ENCODE data around the gene CSKMT. TPM values are rescaled to one million over a fixed set of nuclear protein-coding genes. Genes with fewer than 3 reads are reported as not detected.

Gene CSKMT
- total and polyA plus RNA-seq, 5 donors from 2014 or later = 1.9 to 12.3 (median 3.1) TPM

DNA sequence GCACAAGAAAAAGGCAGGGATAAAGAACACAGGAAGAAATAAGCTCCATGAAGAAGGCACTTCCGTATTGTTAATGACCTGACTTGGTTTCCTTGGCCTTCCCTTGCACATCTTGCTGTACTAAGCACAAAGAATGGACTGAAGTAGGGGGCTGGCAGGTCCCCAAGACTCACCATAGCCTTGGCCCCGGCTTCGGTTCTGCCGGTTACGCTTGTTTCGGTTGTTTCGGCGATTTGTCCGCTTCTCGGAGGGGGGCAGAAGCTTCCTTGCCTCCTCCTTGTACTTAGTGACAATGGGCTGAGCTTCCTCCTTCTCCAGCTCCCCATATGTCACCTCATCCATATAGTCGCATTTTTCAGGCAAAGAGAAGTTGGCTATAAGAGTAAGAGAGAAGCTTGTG lies 51.7 kb downstream of the CSKMT start:
- no peak for ATAC-seq (ENCODE audit: low read depth in 2 of 2)
- Histone ChIP-seq H3K36me3 (ENCODE audit: control insufficient read depth, insufficient read depth, low read length) (peaks cover 91% of the 10 kb centered on the region), H3K4me1 (ENCODE audit: control insufficient read depth, insufficient read depth, low read length, poor library complexity, severe bottlenecking) (peaks cover 20% of the 10 kb centered on the region), H3K27ac (ENCODE audit: insufficient read depth, low read length, poor library complexity, severe bottlenecking) (no peak overlapping the region), H3K27me3 (ENCODE audit: control insufficient read depth, insufficient read depth, low read length) (no peaks in the 10 kb centered on the region), H3K4me3 (ENCODE audit: low read depth, low read length) (no peak overlapping the region), H3K9me3 (ENCODE audit: control insufficient read depth in 2 of 2, low read length in 2 of 2) (no peaks in the 10 kb centered on the region)
- peak overlapping the region in 2 of 3 donors; percentile 32 to 56 for H3K27ac Mint-ChIP-seq
- H3K9me3 Mint-ChIP-seq = peaks cover 0 to 1% (median 0%) of the 10 kb centered on the region in 7 donors
- H3K4me3 Mint-ChIP-seq = peak overlapping the region in 1 of 4 donors; percentile 6
- DNase-seq = no peak
- H3K4me1 Mint-ChIP-seq = peaks cover 21 to 74% (median 46%) of the 10 kb centered on the region in 4 donors
- H3K36me3 Mint-ChIP-seq = peaks cover 49% of the 10 kb centered on the region
- H3K27me3 Mint-ChIP-seq = no peaks in the 10 kb centered on the region

Other genes with a start within 250 kb of the CSKMT start
- not detected for gene SCGB1A1, start 246.3 kb upstream of the CSKMT start, total RNA-seq
- gene SCGB1A1, start 246.3 kb upstream of the CSKMT start, polyA plus RNA-seq = not detected
- gene AHNAK, start 118.5 kb upstream of the CSKMT start, total RNA-seq = 852 TPM
- gene AHNAK, start 118.5 kb upstream of the CSKMT start, polyA plus RNA-seq = 10 to 100 TPM; 22.3 to 59.3 (median 39.5) TPM
- 1,198 TPM for gene EEF1G, start 91.4 kb upstream of the CSKMT start, total RNA-seq
- gene EEF1G, start 91.4 kb upstream of the CSKMT start, polyA plus RNA-seq = 1,000 to 10,000 TPM in 3 of 4 donors, 100 to 1,000 TPM in 1; 775 to 1,680 (median 1,413) TPM
- gene TUT1, start 73.8 kb upstream of the CSKMT start, total RNA-seq = 22.0 TPM
- 10 to 100 TPM in 3 of 4 donors, 1 to 10 TPM in 1; 6.5 to 11.9 (median 10.9) TPM for gene TUT1, start 73.8 kb upstream of the CSKMT start, polyA plus RNA-seq
- 172 TPM for gene MTA2, start 63.4 kb upstream of the CSKMT start, total RNA-seq
- gene MTA2, start 63.4 kb upstream of the CSKMT start, polyA plus RNA-seq = 10 to 100 TPM; 30.3 to 38.6 (median 33.9) TPM
- 165 TPM for gene EML3, start 52.5 kb upstream of the CSKMT start, total RNA-seq
- 10 to 100 TPM; 16.1 to 23.2 (median 16.4) TPM for gene EML3, start 52.5 kb upstream of the CSKMT start, polyA plus RNA-seq
- gene ROM1, start 52.1 kb upstream of the CSKMT start, total RNA-seq = 1.9 TPM
- 1 to 10 TPM in 2 of 4 donors, under 1 TPM in 2; 0.41 to 1.3 (median 0.80) TPM for gene ROM1, start 52.1 kb upstream of the CSKMT start, polyA plus RNA-seq
- 57.5 TPM for gene B3GAT3, start 43.3 kb upstream of the CSKMT start, total RNA-seq
- 10 to 100 TPM; 34.3 to 43.1 (median 35.7) TPM for gene B3GAT3, start 43.3 kb upstream of the CSKMT start, polyA plus RNA-seq
- 169 TPM for gene GANAB, start 18.7 kb upstream of the CSKMT start, total RNA-seq
- gene GANAB, start 18.7 kb upstream of the CSKMT start, polyA plus RNA-seq = 100 to 1,000 TPM; 128 to 138 (median 135) TPM
- 11.7 TPM for gene INTS5, start 12.0 kb upstream of the CSKMT start, total RNA-seq
- 10 to 100 TPM; 33.2 to 49.9 (median 39.2) TPM for gene INTS5, start 12.0 kb upstream of the CSKMT start, polyA plus RNA-seq
- gene C11orf98, start 102 bp upstream of the CSKMT start, total RNA-seq = 30.5 TPM
- gene C11orf98, start 102 bp upstream of the CSKMT start, polyA plus RNA-seq = 100 to 1,000 TPM; 118 to 149 (median 137) TPM
- 3.5 TPM for gene UQCC3, start 6.4 kb downstream of the CSKMT start, total RNA-seq
- 10 to 100 TPM; 11.0 to 13.9 (median 12.2) TPM for gene UQCC3, start 6.4 kb downstream of the CSKMT start, polyA plus RNA-seq
- 9.9 TPM for gene LBHD1, start 7.0 kb downstream of the CSKMT start, total RNA-seq
- gene LBHD1, start 7.0 kb downstream of the CSKMT start, polyA plus RNA-seq = 1 to 10 TPM; 1.8 to 2.6 (median 2.2) TPM
- 204 TPM for gene UBXN1, start 13.8 kb downstream of the CSKMT start, total RNA-seq
- gene UBXN1, start 13.8 kb downstream of the CSKMT start, polyA plus RNA-seq = 100 to 1,000 TPM; 221 to 252 (median 236) TPM
- gene LRRN4CL, start 24.2 kb downstream of the CSKMT start, total RNA-seq = not detected
- not detected for gene LRRN4CL, start 24.2 kb downstream of the CSKMT start, polyA plus RNA-seq
- gene BSCL2, start 42.1 kb downstream of the CSKMT start, total RNA-seq = 23.9 TPM
- 10 to 100 TPM; 36.2 to 49.2 (median 42.9) TPM for gene BSCL2, start 42.1 kb downstream of the CSKMT start, polyA plus RNA-seq
- not detected for gene GNG3, start 42.4 kb downstream of the CSKMT start, total RNA-seq
- under 1 TPM in 2 of 4 donors, not detected in 2; 0.21 to 0.72 TPM for gene GNG3, start 42.4 kb downstream of the CSKMT start, polyA plus RNA-seq
- 52.8 TPM for gene HNRNPUL2, start 62.1 kb downstream of the CSKMT start, total RNA-seq
- gene HNRNPUL2, start 62.1 kb downstream of the CSKMT start, polyA plus RNA-seq = 1 to 10 TPM in 3 of 4 donors, under 1 TPM in 1; 0.85 to 1.5 (median 1.2) TPM
- 19.4 TPM for gene TTC9C, start 63.2 kb downstream of the CSKMT start, total RNA-seq
- gene TTC9C, start 63.2 kb downstream of the CSKMT start, polyA plus RNA-seq = 10 to 100 TPM; 27.6 to 39.5 (median 31.6) TPM
- gene ZBTB3, start 88.8 kb downstream of the CSKMT start, total RNA-seq = 8.5 TPM
- gene ZBTB3, start 88.8 kb downstream of the CSKMT start, polyA plus RNA-seq = 1 to 10 TPM; 4.8 to 7.2 (median 5.5) TPM
- gene POLR2G, start 96.3 kb downstream of the CSKMT start, total RNA-seq = 74.9 TPM
- 100 to 1,000 TPM; 241 to 286 (median 253) TPM for gene POLR2G, start 96.3 kb downstream of the CSKMT start, polyA plus RNA-seq
- 13.1 TPM for gene TAF6L, start 106.1 kb downstream of the CSKMT start, total RNA-seq
- 1 to 10 TPM; 5.8 to 9.5 (median 7.5) TPM for gene TAF6L, start 106.1 kb downstream of the CSKMT start, polyA plus RNA-seq
- 26.3 TPM for gene TMEM179B, start 122.1 kb downstream of the CSKMT start, total RNA-seq
- gene TMEM179B, start 122.1 kb downstream of the CSKMT start, polyA plus RNA-seq = 100 to 1,000 TPM; 129 to 172 (median 152) TPM
- gene TMEM223, start 126.7 kb downstream of the CSKMT start, total RNA-seq = 9.1 TPM
- 10 to 100 TPM; 55.2 to 71.9 (median 69.2) TPM for gene TMEM223, start 126.7 kb downstream of the CSKMT start, polyA plus RNA-seq
- 309 TPM for gene NXF1, start 140.1 kb downstream of the CSKMT start, total RNA-seq
- 10 to 100 TPM; 47.3 to 70.9 (median 64.2) TPM for gene NXF1, start 140.1 kb downstream of the CSKMT start, polyA plus RNA-seq
- 128 TPM for gene STX5, start 166.7 kb downstream of the CSKMT start, total RNA-seq
- gene STX5, start 166.7 kb downstream of the CSKMT start, polyA plus RNA-seq = 10 to 100 TPM; 28.2 to 39.8 (median 35.4) TPM
- not detected for gene TEX54, start 167.5 kb downstream of the CSKMT start, total RNA-seq
- 1 to 10 TPM in 2 of 4 donors, under 1 TPM in 1, not detected in 1; 0.76 to 2.2 (median 2.1) TPM for gene TEX54, start 167.5 kb downstream of the CSKMT start, polyA plus RNA-seq
- gene WDR74, start 174.3 kb downstream of the CSKMT start, total RNA-seq = 201 TPM
- gene WDR74, start 174.3 kb downstream of the CSKMT start, polyA plus RNA-seq = 10 to 100 TPM; 41.6 to 61.1 (median 49.0) TPM
- gene SLC3A2, start 215.6 kb downstream of the CSKMT start, total RNA-seq = 277 TPM
- 100 to 1,000 TPM; 158 to 172 (median 168) TPM for gene SLC3A2, start 215.6 kb downstream of the CSKMT start, polyA plus RNA-seq

All from CD4-positive, CD25-positive, alpha-beta regulatory T cell (primary cell).